ENCODE results near the gene ANKRD52.

Gene ANKRD52

DNA sequence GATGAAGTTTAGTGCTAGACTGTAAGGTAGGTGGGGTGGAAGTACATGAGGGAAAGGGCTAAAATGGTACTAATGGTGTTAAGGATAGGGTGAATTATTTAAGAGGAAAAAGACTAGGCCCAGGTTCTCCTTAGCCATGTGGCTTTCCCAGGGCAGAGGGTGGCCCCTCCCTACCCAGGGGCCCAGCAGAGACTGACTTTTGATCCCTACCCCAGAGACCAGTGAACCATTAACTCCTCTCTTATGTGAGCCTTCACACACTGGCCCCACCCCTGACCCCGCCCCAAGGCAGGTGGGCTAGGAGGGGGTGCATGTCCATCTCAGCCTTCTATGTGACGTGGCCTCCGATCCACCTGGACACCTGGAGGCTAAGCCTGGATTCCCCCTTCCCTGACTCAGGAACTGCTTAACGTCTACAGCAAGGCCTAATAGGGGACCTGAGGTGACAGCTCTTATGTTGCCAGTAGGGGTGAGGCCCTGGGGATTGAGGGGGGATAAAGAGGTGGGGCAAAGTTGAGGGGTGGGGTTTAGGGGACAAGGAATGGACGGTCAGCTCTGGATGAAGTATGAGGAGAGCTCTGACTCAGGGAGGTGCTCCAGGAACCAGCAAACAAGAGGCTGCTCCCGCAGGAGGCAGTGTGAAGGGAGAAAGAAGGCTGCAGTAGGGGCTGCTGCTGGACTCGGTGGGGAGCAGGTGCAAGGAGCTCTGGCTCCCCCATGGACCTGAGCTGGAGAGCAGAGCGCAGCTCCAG is 27.6 kb downstream of the ANKRD52 start:
- Histone ChIP-seq H3K27me3 (ENCODE audit: control insufficient read depth in 2 of 2, insufficient read depth in 2 of 2, low read length in 2 of 2) (no peaks in the 10 kb centered on the region), H3K9me3 (ENCODE audit: control insufficient read depth in 2 of 2, low read length in 2 of 2) (no peaks in the 10 kb centered on the region), H3K27ac (ENCODE audit: low read depth in 2 of 2, low read length in 2 of 2) (peak overlapping the region; percentile 78 to 89), H3K4me1 (ENCODE audit: control insufficient read depth in 2 of 2, insufficient read depth in 2 of 2, low read length in 2 of 2) (peaks cover 7 to 22% of the 10 kb centered on the region in 2 donors), H3K36me3 (ENCODE audit: control insufficient read depth in 2 of 2, insufficient read depth in 2 of 2, low read length in 2 of 2) (peaks cover 0 to 3% of the 10 kb centered on the region in 2 donors), H3K9ac (ENCODE audit: low read depth in 1 of 2, low read length in 2 of 2) (peak overlapping the region; percentile 72 to 81), H3K4me3 (ENCODE audit: low read length in 2 of 2) (peak overlapping the region; percentile 66 to 79)

GRCh38 chr12:56229916-56230431 is 28.2 kb downstream of the ANKRD52 start, which contains the start of gene SLC39A5:
Gene SLC39A5 (plus strand): TSS chr12:56230051. CDS start chr12:56231275, 1,224 bp downstream.
- Histone ChIP-seq H3K9ac (ENCODE audit: low read depth in 1 of 2, low read length in 2 of 2) (peak within 1 kb of the TSS; percentile 72 to 81), H3K27me3 (ENCODE audit: control insufficient read depth in 2 of 2, insufficient read depth in 2 of 2, low read length in 2 of 2) (no peaks in the 10 kb centered on the region), H3K9me3 (ENCODE audit: control insufficient read depth in 2 of 2, low read length in 2 of 2) (no peaks in the 10 kb centered on the region), H3K4me1 (ENCODE audit: control insufficient read depth in 2 of 2, insufficient read depth in 2 of 2, low read length in 2 of 2) (peaks cover 12 to 27% of the 10 kb centered on the region in 2 donors), H3K27ac (ENCODE audit: low read depth in 2 of 2, low read length in 2 of 2) (peak within 1 kb of the TSS; percentile 78 to 89), H3K36me3 (ENCODE audit: control insufficient read depth in 2 of 2, insufficient read depth in 2 of 2, low read length in 2 of 2) (peaks cover 0 to 1% of the 10 kb centered on the region in 2 donors), H3K4me3 (ENCODE audit: low read length in 2 of 2) (peak within 1 kb of the TSS; percentile 66 to 79)

DNA sequence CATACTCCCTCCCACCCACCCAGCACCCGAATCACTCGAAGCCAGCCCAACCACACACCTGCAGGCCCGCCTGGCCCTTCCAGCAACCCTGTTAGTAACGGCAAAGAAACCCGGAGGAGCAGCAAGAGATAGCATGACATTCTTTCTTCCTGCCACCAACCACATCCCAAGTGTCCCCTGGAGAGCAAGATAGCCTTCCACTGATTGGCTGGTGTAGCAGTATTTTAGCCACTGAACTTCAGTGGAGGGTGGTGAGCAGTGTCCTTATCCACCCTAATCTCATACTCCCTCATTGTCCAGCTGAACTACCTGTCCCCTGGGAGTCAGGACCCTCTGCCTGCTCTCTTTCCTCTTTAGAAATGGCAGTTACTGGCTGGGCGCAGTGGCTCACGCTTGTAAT is 29.1 kb downstream of the ANKRD52 start:
- no peak overlapping the region for H3K27ac ChIP-seq (ENCODE audit: low read depth in 2 of 2, low read length in 2 of 2)
- H3K4me1 ChIP-seq (ENCODE audit: control insufficient read depth in 2 of 2, insufficient read depth in 2 of 2, low read length in 2 of 2): peaks cover 17 to 32% of the 10 kb centered on the region in 2 donors
- H3K4me3 ChIP-seq (ENCODE audit: low read length in 2 of 2): no peak overlapping the region
- no peaks in the 10 kb centered on the region for H3K36me3 ChIP-seq (ENCODE audit: control insufficient read depth in 2 of 2, insufficient read depth in 2 of 2, low read length in 2 of 2)
- no peaks in the 10 kb centered on the region for H3K9me3 ChIP-seq (ENCODE audit: control insufficient read depth in 2 of 2, low read length in 2 of 2)
- H3K9ac ChIP-seq (ENCODE audit: low read depth in 1 of 2, low read length in 2 of 2): no peak overlapping the region
- H3K27me3 ChIP-seq (ENCODE audit: control insufficient read depth in 2 of 2, insufficient read depth in 2 of 2, low read length in 2 of 2): no peaks in the 10 kb centered on the region

- peak overlapping the region; percentile 84 to 85 for H3K4me3 ChIP-seq (ENCODE audit: low read length in 2 of 2)
- H3K27me3 ChIP-seq (ENCODE audit: control insufficient read depth in 2 of 2, insufficient read depth in 2 of 2, low read length in 2 of 2): no peaks in the 10 kb centered on the region
- H3K36me3 ChIP-seq (ENCODE audit: control insufficient read depth in 2 of 2, insufficient read depth in 2 of 2, low read length in 2 of 2): no peaks in the 10 kb centered on the region
- peaks cover 33 to 39% of the 10 kb centered on the region in 2 donors for H3K4me1 ChIP-seq (ENCODE audit: control insufficient read depth in 2 of 2, insufficient read depth in 2 of 2, low read length in 2 of 2)
- H3K27ac ChIP-seq (ENCODE audit: low read depth in 2 of 2, low read length in 2 of 2): no peak overlapping the region
- H3K9me3 ChIP-seq (ENCODE audit: control insufficient read depth in 2 of 2, low read length in 2 of 2): no peaks in the 10 kb centered on the region
- peak overlapping the region; percentile 82 to 92 for H3K9ac ChIP-seq (ENCODE audit: low read depth in 1 of 2, low read length in 2 of 2)
Measured at GRCh38 chr12:56224954-56225353, 33.2 kb downstream of the ANKRD52 start.

DNA sequence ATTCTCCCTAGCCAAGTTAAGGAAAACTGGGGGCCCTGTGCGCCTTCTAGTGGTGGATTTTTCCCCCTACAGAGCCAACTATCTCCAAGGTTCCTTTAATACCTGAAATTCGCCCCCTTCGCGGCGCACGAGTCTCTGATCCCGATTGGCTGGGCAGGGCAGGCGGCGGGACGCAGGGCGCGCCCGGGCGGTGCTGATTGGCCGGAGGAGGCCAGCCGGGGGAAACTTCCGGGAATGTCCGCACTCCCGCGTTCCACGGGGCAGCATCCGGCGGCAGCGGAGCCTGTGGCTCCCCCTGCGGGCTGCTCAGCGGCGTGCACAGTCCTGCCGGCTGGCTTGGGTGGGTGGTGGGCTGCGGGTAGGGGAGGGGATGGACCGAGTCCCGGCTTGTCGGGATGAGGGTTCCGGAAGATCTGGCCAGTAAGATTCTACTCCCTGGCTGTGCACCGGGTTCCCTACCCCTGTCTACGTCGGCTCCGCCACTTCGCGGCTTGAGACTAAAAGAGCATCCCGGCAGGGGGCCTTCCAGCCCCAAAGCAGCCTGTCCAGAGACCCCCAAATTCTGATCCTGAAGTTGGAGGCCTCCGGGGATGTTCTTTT is 34.0 kb downstream of the ANKRD52 start, which contains the start of gene NABP2:
TSS of gene NABP2 (plus strand) at position 241 of the 600 bp plus-strand sequence. CDS start 515 bp downstream, outside the sequence.
- peak within 1 kb of the TSS; percentile 99 for H3K27ac ChIP-seq (ENCODE audit: low read depth in 2 of 2, low read length in 2 of 2)
- peak within 1 kb of the TSS; percentile 84 to 85 for H3K4me3 ChIP-seq (ENCODE audit: low read length in 2 of 2)
- H3K9ac ChIP-seq (ENCODE audit: low read depth in 1 of 2, low read length in 2 of 2): peak within 1 kb of the TSS; percentile 82 to 92
- no peaks in the 10 kb centered on the region for H3K36me3 ChIP-seq (ENCODE audit: control insufficient read depth in 2 of 2, insufficient read depth in 2 of 2, low read length in 2 of 2)
- no peaks in the 10 kb centered on the region for H3K27me3 ChIP-seq (ENCODE audit: control insufficient read depth in 2 of 2, insufficient read depth in 2 of 2, low read length in 2 of 2)
- H3K4me1 ChIP-seq (ENCODE audit: control insufficient read depth in 2 of 2, insufficient read depth in 2 of 2, low read length in 2 of 2): peaks cover 30 to 36% of the 10 kb centered on the region in 2 donors
- H3K9me3 ChIP-seq (ENCODE audit: control insufficient read depth in 2 of 2, low read length in 2 of 2): no peaks in the 10 kb centered on the region

DNA sequence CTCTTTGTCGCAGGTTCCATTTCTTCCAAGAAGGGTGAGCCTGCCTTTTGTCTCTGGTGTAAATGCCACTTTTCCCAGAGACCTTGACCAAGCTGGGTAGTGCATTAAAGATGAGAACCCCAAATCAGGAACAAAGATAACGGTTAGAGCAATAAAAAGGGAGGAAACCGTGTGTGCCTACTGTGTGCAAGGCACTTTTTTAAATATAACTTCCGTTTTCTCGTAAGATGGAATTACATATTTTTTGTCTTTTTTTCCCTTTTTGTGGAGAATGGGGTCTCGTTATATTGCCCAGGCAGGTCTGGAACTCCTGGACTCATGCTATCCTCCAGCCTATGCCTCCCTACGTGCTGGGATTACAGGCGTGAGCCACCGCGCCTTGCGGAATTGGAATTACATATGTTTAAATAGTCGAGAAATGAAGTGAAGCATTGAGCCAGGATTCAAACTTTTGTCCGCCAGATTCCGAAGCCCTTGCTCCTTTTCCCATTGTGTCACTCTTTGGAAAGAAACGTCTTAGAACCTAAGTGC is 34.5 kb downstream of the ANKRD52 start:
- peaks cover 29 to 36% of the 10 kb centered on the region in 2 donors for H3K4me1 ChIP-seq (ENCODE audit: control insufficient read depth in 2 of 2, insufficient read depth in 2 of 2, low read length in 2 of 2)
- H3K4me3 ChIP-seq (ENCODE audit: low read length in 2 of 2): peak overlapping the region; percentile 58 to 85
- H3K9ac ChIP-seq (ENCODE audit: low read depth in 1 of 2, low read length in 2 of 2): peak overlapping the region; percentile 37 to 38

DNA sequence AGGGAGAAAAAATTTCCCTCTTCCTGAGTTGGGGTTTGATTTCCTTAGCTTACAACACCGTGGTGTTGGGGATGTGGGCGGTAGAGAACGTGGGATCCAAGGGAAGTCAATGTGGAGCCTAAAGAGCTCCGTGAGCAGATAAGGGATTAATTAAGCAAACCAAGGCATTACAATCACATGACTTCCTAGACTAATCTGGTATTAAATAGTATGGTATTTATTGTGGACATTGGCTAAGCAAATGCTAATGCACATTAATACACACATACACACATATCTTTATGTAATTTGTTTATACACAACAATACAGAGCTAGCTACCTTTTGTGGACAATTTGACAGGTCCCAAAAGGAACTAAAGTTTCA is 35.7 kb downstream of the ANKRD52 start:
- H3K4me1 ChIP-seq (ENCODE audit: control insufficient read depth in 2 of 2, insufficient read depth in 2 of 2, low read length in 2 of 2): peaks cover 29 to 36% of the 10 kb centered on the region in 2 donors
- peak overlapping the region; percentile 90 to 96 for H3K9ac ChIP-seq (ENCODE audit: low read depth in 1 of 2, low read length in 2 of 2)

More for the DNA sequence above, 34.5 kb downstream of the ANKRD52 start:
- Histone ChIP-seq H3K27ac (ENCODE audit: low read depth in 2 of 2, low read length in 2 of 2) (peak overlapping the region; percentile 99), H3K27me3 (ENCODE audit: control insufficient read depth in 2 of 2, insufficient read depth in 2 of 2, low read length in 2 of 2) (no peaks in the 10 kb centered on the region), H3K36me3 (ENCODE audit: control insufficient read depth in 2 of 2, insufficient read depth in 2 of 2, low read length in 2 of 2) (no peaks in the 10 kb centered on the region), H3K9me3 (ENCODE audit: control insufficient read depth in 2 of 2, low read length in 2 of 2) (no peaks in the 10 kb centered on the region)

DNA sequence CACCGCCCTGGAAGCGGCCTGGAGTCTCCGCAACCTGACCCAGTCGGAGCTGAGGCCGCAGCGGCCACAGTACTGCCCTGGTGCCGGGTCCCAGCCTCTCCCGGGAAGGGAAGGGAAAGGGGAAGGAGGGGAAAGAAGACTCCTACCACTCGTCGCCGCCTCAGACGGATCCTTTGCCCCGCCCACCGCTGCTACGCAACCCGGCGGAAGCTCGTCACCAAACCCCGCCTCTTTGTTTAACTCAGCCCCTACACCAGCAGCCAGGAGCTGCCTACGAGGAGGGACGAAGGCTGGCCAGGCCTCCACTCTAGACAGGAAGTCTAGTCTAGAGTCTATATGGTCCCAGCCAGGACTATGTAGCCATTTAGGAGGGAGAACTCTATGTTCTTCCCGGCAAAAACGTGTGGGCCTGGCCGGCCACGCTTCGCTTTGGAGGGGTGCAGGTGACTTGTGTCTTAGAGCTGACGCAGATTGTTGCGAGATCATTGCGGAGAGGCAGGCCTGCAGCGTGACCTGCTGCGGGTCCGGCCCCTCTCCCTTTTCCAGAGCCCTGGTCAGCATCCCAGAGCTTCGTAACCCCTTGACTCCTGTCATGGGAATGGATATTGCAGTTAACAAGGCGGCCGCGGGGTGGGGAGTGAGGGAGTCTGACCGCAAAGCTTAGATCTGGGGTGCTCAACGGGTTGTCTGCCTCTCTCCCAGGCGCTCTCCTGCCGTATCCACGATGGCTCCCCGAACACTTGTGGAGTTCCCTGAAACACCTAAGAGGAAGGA is 36.2 kb downstream of the ANKRD52 start, which contains the start of gene RNF41:
TSS of gene RNF41 (minus strand) at position 166 of the 774 bp plus-strand sequence. CDS start 7,875 bp downstream, outside the sequence.
- H3K4me3 ChIP-seq (ENCODE audit: low read length in 2 of 2): peak within 1 kb of the TSS; percentile 80 to 91
- H3K27me3 ChIP-seq (ENCODE audit: control insufficient read depth in 2 of 2, insufficient read depth in 2 of 2, low read length in 2 of 2): no peaks in the 10 kb centered on the region
- H3K9me3 ChIP-seq (ENCODE audit: control insufficient read depth in 2 of 2, low read length in 2 of 2): no peaks in the 10 kb centered on the region
- H3K4me1 ChIP-seq (ENCODE audit: control insufficient read depth in 2 of 2, insufficient read depth in 2 of 2, low read length in 2 of 2): peaks cover 29 to 36% of the 10 kb centered on the region in 2 donors
- H3K9ac ChIP-seq (ENCODE audit: low read depth in 1 of 2, low read length in 2 of 2): peak within 1 kb of the TSS; percentile 90 to 96
- no peaks in the 10 kb centered on the region for H3K36me3 ChIP-seq (ENCODE audit: control insufficient read depth in 2 of 2, insufficient read depth in 2 of 2, low read length in 2 of 2)
- peak within 1 kb of the TSS; percentile 99 for H3K27ac ChIP-seq (ENCODE audit: low read depth in 2 of 2, low read length in 2 of 2)

More for the DNA sequence above, 35.7 kb downstream of the ANKRD52 start:
- Histone ChIP-seq H3K27me3 (ENCODE audit: control insufficient read depth in 2 of 2, insufficient read depth in 2 of 2, low read length in 2 of 2) (no peaks in the 10 kb centered on the region), H3K36me3 (ENCODE audit: control insufficient read depth in 2 of 2, insufficient read depth in 2 of 2, low read length in 2 of 2) (no peaks in the 10 kb centered on the region), H3K9me3 (ENCODE audit: control insufficient read depth in 2 of 2, low read length in 2 of 2) (no peaks in the 10 kb centered on the region), H3K27ac (ENCODE audit: low read depth in 2 of 2, low read length in 2 of 2) (peak overlapping the region; percentile 99), H3K4me3 (ENCODE audit: low read length in 2 of 2) (peak overlapping the region; percentile 80 to 91)

GRCh38 chr12:56221232-56221756 is 36.9 kb downstream of the ANKRD52 start:
- peaks cover 29 to 36% of the 10 kb centered on the region in 2 donors for H3K4me1 ChIP-seq (ENCODE audit: control insufficient read depth in 2 of 2, insufficient read depth in 2 of 2, low read length in 2 of 2)
- peaks cover 3% of the 10 kb centered on the region in 2 donors for H3K36me3 ChIP-seq (ENCODE audit: control insufficient read depth in 2 of 2, insufficient read depth in 2 of 2, low read length in 2 of 2)
- H3K27me3 ChIP-seq (ENCODE audit: control insufficient read depth in 2 of 2, insufficient read depth in 2 of 2, low read length in 2 of 2): no peaks in the 10 kb centered on the region
- H3K4me3 ChIP-seq (ENCODE audit: low read length in 2 of 2): peak overlapping the region; percentile 80 to 91
- peak overlapping the region; percentile 90 to 96 for H3K9ac ChIP-seq (ENCODE audit: low read depth in 1 of 2, low read length in 2 of 2)
- no peaks in the 10 kb centered on the region for H3K9me3 ChIP-seq (ENCODE audit: control insufficient read depth in 2 of 2, low read length in 2 of 2)
- H3K27ac ChIP-seq (ENCODE audit: low read depth in 2 of 2, low read length in 2 of 2): peak overlapping the region; percentile 99

Data from mucosa of rectum (tissue), 2 donors.